ENCODE measurements around the gene DDA1.

- no peak for TF ChIP-seq KLF10 (tag by site-specific recombination; IDR thresholded peaks at IDR 0.05)
- TF ChIP-seq ZNF280D (tag by site-specific recombination; IDR thresholded peaks at IDR 0.05): no peak
- no peak for TF ChIP-seq REST (tag by site-specific recombination; IDR thresholded peaks at IDR 0.05)
- no peak for TF ChIP-seq YY1 (tag by site-specific recombination; IDR thresholded peaks at IDR 0.05)
- TF ChIP-seq CTCF (tag by site-specific recombination; IDR thresholded peaks at IDR 0.05): no peak
- no peak for TF ChIP-seq ZNF777 (tag by site-specific recombination; IDR thresholded peaks at IDR 0.05; ENCODE audit: borderline replicate concordance)
- no peak for TF ChIP-seq ZNF350 (tag by site-specific recombination; IDR thresholded peaks at IDR 0.05)
- TF ChIP-seq ZNF121 (tag by site-specific recombination; IDR thresholded peaks at IDR 0.05): no peak
- TF ChIP-seq ZFP37 (tag by site-specific recombination; IDR thresholded peaks at IDR 0.05): no peak
- TF ChIP-seq ZNF184 (tag by site-specific recombination; IDR thresholded peaks at IDR 0.05): no peak
- TF ChIP-seq ZBTB49 (tag by site-specific recombination; IDR thresholded peaks at IDR 0.05; ENCODE audit: low read depth): no peak
- TF ChIP-seq PBX3 (CRISPR knock-in tag; IDR thresholded peaks at IDR 0.05): no peak
These were observed 44.0 kb downstream of the DDA1 start for GRCh38 chr19:17353386-17353785.

Measured in HEK293 (cell line).